SIG-M5 (cell line): Measurements from ENCODE around the gene ASPA.
"Not testable (repeated sequence)": the region's sequence is repeated elsewhere in the genome, so short reads cannot be mapped to it uniquely, and the experiment has no call there.

ENCODE experiments used
- DNase-seq: peaks from one replicate; lab custom pipeline; 2025; lab: John Stamatoyannopoulos, UW

The ASPA gene

DNA sequence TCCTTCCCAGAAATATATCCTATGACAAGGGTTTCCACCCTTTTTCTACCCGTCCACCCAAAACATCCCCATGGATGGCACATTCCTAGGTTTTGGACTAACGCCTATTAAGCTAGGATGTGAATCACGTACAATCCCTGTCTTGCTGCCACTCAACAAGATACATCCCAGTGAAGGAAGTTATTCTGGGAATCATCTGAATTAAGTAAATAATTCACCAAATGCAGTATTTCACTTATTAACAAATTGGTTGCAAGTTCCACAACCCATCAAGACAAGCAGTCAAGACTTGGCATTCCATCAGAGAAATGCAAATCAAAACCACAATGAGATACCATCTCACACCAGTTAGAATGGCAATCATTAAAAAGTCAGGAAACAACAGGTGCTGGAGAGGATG is 32.1 kb downstream of the ASPA start:
- DNase-seq, result no peak

DNA sequence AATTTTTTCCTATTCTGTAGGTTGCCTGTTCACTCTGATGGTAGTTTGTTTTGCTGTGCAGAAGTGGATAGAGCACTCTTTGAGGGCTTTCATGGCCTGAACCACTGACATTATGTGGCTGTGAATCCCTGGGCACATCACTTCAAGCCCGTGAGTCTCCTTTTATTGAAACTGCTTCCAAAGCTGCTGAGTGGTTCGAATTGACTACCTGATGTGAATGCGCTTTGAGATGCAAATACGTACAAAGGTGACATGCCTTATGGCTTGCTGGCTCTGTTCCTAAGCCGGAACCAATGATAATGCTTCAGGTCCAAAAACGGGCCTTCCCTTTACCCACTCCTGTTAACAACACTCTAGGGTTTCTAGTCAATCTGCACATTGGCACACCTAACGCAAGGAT is 34.3 kb downstream of the ASPA start:
- no peak for DNase-seq

DNA sequence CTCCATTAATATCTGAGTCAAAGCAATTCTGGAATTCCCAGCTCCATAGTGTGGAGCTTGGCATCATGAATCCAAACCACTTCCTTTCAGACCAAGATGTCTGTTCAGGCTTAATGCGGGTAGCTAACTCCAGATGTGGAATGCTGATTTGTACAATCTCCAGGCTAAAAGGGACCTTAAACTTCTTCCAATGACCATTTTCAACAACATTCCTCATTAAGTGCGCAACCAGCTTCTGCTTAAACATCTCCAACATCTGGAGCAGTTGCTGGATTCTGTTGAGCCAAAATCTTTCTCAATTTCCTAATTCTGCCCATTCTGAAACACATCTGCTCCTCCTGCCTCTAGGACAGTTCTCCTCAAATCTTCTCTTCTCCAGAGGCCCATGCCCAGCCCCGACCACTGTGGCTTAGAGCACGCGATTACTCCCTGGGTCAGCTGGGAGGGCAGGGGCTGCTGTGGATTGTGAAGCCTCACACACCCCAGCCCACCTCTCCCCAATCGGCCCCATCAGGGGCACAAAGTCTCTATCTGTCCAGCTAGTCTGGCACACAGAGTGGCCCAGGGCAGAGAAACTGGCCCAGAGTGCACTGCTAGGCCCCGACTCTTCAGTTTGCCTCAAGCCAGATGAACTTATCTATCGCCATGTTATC is 36.2 kb downstream of the ASPA start:
- DNase-seq, result no peak

DNA sequence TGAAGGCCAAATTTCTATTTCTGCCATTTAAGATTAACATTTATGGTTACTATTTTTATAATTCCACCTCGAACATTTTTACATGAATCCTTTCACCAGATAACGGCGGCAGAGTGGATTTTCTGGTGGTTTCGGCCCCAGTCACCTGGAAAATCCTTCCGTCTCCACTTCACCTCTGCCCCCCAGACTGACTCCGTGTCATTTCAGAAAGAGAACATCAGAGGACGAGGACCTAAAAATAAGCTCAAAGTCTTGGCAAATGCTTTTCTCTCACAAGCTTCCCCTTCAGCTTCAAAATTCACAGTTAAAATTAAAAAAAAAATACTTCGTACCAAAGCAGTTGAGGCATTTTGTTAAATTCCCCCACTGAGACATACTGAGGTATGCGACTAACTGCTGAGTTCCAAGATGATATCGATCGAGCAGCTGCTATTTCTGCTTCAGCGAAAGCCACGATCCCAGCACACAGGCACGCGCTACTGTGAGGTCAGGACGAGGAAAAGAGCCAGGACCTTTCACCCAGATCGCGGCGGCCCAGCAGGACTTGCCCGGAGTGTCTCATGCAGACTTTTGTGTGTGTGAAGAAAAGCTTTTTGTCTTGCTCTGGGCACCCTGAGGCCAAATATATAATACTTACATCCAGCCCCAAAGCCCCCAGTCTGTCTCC is 36.8 kb downstream of the ASPA start:
- DNase-seq, result no peak

DNA sequence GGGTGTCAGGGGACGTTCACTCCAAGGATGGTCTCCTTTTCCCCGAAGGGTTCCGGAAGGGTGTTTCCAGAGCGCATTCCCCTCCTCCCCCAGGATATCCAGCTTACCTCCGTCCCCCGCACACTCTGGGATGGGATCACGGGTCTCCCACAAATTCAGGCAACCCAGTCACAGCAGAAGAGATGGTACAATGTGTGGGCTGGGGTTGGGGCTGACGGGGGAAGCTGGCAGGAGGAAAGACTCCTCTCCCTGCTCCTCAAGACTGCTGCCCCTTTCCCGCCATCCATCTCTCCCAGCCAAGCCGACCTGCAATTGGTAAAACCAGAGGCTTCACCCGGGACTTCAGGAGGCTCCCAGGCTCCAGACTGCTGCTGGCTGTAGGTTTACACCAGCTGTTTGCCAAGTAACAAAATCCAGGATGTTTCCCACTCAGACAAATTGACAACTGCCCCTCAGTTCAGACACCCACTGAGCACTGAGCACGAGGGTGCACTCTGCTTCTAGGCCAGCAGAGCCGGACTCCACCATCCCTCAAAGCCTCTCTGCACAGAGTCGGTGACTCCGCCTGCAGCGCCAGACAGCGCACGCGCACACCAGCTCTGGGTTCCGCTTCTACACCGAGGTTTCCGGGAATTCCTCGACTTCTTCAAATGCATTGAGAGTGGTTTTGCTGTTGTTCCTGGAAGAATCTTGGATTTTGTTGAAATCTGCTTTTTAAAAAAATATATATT is 37.7 kb downstream of the ASPA start:
- DNase-seq, result no peak

DNA sequence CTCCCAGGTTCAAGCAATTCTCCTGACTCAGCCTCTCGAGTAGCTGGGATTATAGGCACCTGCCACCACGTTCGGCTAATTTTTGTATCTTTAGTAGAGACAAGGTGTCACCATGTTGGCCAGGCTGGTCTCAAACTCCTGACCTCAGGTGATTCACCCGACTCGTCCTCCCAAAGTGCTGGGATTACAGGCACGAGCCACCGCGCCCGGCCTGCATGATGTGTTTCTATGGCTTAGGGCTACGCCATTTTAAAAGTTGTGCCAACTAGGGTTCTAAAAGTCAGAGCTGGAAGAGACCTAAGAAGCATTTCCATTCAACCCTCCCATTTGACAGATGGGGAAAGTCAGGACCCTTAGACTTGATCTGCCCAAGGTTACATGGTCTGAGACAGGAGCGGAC is 38.4 kb downstream of the ASPA start:
- DNase-seq, result not testable (repeated sequence)

DNA sequence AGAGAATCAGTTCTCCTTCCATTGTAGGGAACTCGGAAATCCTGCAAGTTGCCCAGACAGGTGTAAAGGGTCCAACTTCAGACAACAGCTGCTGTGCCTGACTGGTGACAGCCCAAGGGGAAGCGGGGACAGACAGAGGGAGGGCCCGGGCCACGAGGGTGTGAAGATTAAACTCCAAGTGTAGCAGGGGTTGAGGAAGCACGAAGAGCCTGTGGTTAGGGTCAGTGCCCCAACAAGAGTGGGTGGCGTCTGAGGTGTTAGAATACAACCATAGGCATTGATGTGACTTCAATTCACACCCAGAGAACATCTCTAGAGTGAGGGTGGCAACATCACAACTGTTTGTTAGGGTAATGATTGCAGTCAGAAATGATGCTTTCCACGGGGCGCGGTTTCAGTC is 39.1 kb downstream of the ASPA start:
- no peak for DNase-seq

DNA sequence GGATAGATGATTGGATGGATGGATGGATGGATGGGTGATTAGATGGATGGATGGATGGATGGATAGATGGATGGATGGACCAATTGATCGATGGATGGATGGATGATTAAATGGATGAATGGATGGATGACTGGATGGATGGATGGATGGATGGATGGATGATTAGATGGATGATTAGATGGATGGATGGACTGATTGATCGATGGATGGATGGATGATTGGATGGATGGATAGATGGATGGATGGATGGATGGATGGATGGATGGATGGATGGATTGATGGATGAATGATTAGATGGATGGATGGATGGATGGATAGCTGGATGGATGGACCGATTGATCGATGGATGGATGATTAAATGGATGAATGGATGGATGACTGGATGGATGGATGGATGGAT is 43.7 kb downstream of the ASPA start:
- DNase-seq, result not testable (repeated sequence)

DNA sequence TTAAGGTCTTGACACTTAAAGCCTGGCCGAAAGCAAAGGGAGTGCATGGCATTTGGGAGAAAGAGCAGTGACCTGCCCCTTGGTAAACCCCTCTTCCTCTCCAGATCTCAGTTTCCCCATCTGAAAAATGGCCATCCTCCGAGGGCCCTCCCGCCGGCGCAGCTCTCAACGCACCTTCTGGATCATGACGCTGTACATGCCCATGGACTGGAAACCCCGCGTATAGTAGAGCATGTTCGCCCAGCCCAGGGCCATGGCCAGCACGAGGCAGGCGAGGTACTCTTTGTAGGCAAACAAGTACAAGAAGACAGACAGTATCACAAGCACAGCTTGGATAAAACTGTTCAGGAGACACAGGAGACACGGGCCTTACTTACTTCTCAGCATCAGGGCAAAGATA is 48.2 kb downstream of the ASPA start:
- DNase-seq, result no peak

DNA sequence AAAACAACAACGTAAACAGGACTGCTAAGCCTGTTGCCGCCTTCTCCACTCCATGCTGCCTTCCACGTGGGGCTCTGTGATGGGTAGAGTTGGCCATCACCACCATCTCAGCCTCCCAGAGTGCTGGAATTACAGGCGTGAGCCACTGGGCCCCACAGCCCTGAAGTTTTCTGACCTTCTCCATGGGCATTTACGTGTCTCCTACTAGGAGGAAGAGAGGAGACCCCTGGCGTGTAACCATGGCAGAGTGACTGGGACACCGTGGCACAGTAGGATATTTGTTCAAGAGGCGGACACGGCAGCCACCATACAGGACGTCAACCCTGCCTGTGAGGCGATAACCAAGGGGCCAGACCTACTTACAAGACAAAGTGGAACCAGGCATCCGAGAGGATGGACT is 50.7 kb downstream of the ASPA start:
- DNase-seq, result no peak

DNA sequence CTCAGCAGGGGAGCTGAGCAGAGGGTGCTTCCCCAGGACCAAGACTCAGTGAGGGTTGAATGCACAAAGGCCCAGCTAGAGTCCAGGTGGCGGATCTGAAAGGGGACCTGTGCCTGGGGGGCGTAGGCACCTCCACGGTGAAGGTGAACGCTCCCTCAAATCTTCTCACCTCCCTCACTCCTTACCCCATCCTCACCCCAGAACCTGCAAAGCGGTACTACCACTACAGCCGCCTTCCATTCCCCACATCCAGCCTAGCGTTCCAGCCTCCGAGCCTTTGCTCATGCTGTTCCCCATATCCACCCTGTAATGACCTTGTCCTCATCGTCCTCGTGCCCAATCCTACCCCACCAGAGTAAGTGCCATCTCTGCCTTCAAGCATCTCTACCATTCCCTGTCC is 51.2 kb downstream of the ASPA start:
- no peak for DNase-seq

DNA sequence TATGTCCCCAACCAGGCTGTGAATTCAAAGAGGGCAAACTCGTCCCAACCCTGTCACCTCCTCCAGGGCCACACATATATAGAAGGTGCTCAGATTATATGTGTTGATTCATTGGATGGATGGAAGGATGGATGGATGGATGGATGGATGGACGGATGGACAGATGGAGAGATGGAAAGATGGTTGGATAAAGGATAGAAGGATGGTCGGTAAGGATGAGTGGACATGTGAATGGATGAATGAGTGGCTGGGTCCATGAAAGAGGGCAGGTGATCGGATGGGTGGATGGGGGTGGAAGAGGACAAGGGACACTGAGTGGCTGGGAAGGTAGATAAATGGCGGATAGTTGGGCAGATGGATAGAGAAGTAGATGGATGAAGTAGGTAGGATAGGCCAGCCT is 51.7 kb downstream of the ASPA start:
- no peak for DNase-seq

DNA sequence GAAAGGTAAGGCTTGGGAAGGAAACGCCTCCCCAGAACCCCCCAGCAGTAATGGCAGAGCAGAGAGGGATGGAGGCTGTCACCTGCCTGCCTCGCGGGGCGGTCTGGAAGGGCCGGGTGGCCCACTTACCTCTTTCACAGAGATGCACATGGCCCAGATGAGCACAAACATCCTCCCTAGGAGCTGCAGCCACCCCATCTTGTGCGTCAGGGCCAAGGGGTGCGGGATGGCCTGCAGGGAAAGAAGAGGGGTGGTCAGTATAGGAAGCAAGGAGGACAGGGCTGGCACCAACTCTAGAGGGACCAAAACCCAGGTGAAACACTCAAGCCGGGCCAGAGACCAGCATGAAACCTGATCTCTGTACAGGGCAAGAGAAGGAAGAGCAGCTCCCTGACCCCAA is 52.1 kb downstream of the ASPA start:
- DNase-seq, result no peak

DNA sequence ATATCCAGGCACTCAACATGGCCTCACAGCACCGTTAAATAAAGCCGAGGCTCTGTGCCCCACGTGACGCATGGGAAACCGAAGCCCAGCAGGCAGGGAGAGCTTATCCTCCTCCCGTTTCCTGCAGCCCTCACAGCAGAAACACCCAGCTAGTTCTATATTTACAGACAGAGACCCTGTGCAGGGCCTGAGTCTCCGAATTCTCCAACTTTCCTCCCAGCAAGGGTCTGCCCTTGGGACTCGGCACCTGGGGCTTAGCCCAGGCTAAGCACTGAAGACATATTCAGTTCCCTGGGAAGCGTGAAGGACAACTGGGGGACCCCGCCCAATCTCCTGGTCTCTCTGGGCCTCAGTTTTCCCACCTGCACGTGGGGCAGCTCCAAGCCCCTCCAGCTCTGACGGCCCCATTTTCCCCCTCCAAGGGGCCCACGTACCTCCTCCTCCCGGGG is 52.6 kb downstream of the ASPA start:
- DNase-seq, result no peak

DNA sequence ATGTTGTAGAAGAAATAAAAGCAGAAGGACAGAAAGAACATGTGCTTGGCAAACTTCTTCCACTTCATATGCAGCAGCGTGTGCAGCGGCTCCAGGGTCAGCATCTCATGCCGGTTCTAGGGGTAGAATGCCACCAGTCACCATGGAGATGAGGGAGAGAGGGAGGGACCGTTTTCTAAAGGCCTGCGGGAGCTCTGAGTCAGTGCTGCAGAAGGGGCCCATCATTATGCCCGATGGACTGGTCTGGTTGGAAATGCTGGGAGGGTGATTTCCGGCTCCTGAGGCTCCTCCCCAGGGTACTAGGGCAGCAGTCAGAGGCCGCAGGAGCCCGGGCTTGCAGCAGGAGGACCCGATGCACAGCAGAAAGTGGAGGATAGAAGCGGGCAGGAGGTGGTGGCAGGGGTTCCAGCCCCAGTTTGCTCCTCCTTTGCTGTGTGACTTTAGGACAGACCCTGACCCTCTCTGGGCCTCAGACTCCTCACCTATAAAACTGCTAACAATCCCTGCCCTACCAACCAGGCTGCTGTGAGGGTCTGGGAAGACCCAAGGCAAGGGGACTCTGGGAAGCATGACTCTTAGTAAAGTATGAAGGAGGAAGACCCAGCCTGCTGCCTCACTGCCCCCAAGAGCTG is 53.2 kb downstream of the ASPA start:
- no peak for DNase-seq

DNA sequence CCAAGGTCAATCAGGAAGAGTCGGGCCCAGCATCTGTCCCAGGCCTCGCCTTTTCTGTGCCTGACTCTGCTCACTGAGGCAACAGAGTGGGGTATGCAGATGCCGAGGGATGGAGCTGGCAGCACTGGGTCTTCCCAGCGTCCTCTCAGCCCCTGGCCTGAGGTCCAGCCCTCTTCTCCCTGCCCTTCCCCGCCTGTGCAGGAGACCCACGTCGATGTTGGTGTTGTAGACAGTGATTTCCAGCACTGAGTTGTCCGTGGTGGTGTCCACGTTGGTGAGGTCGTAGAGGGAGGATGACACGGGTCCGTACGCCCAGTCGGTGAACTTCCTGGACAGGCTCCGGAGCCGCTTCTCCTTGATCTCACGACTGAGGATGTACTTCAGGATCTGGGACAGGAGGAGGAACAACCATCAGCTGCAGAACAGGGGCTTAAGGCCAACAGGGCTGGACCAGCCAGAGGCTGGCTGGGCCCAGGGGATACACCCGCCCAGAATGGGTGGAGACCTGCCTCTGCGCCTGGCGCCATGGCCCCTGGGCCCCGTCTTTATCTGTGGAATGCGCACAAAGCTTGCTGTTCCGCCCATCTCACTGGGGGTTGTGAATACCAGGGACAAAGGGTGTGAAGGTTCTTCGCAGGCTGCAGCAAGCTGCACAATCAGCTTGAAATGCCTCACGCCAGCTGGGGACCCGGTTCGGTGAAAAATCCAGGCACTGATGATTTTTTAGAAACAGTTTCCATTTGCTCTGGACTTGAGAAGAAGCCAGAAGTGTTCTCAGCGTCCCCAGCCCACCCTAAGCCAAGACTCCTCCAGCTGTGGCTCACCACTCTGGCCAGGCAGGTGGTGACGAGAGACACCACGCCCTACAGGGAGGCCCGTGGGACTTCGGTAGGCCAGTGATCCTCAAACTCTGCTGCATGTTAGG is 54.3 kb downstream of the ASPA start:
- DNase-seq, result no peak

DNA sequence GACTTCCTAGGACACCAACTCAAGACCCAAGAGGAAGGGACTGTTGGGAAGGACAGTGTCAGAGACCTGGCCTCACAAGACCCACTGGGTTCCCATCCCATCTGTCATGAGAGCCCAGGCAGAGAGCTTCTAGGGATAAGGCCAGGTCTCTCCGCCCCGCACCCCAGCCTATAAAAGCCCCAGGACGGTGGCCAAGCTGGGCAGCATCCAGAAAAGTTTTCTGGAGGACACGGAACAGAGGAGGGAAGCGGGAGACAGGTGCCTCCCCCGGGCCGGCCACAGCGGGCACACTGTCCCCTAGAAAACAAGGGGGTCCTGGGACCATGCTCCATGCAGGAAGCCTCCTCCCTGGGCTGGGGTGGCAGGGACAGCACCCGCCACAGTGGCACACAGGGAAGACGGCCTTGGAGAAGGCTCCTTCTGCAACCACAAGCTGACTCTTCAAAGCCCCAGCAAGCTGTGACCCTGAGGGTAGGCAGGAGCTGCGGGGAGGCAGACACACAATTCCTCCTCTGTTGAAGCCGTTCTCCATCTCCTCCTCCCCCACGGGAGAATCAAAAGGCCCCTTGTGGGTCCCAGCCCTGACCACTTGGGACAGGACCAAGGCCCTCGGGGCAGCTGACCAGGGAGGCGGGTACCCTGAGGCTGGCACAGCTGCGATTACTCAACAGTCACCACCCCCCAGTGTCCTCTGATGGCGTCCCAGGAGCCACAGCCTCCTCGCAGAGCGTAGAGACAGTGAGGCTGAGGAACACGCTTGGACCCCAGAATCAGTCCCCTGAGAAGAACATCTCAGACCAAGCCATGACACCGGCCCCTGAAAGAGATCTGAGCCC is 55.7 kb downstream of the ASPA start:
- no peak for DNase-seq

DNA sequence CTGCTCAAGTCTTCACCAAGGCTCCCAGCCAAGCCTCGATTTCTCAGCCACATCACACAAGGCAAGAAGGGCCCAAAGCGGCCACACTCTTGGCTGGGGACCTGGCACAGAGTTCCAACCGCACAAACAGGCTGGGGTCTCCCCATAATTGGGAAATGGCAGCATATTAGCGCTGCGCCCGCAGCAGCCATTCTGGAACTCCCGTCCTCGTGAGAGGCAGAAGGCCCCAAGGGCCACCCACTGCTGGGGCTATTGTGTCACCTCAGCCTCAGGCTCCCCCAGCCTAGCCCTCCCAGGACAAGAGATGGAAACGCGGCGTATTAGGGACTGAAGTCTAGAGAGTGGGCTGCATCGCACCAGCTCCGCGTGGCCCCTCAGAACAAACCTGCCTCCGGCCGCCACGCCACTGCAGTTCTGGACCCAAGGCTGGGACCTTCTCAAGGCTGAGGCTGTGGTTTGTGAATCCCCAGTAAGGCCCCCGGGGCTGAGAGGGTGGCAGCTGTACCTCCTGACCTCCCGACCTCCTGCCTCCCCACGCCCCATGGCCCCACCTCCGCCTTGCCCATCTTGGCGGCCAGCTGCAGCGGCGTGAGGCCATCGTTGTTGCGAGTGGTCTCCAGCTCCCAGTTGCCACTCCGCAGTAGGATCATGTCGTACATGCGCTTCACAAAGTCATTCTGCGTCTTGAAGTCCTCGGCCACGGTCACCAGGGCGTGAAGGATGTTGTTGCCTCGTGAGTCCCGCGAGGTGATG is 56.5 kb downstream of the ASPA start:
- no peak for DNase-seq

DNA sequence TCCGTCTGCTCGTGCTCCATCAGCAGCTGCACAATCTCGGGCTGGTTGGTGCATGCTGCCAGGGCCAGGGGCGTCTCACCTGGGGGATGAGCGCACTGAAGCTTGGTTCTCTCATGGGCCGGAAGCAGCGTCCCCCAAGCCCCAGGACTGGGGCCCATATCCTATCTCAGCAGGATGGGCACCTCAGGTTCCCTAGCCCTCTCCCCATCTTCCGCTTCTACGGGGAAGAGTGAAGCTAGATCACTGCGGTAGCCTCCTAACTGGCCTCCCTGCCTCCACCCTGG is 57.0 kb downstream of the ASPA start:
- no peak for DNase-seq

DNA sequence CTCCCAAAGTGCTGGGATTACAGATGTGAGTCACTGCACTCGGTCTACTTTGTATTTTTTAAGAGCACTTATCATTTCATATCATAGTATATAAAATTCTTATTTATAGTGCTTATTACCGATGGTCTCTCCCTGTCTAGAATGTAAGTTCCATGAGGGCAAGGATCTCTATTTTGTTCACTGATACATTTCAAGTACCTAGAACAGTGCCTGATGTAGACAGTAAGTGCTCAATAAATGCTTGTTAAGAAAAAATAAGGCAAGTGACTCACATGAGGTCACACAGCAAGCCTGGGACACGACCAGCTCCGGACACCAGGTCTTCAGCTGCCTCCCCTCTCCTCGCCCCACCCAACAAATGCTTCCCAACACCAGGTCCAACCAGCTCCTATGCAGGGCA is 58.0 kb downstream of the ASPA start:
- no peak for DNase-seq
